Trophoblast cell (in vitro differentiated cells and primary cell): ENCODE results near the gene TRAPPC2.
"Not testable (repeated sequence)": the region's sequence is repeated elsewhere in the genome, so short reads cannot be mapped to it uniquely, and the experiment has no call there.

Experiments
- DNase-seq, 2 donors: peaks; one replicate each; pipeline ENCODE4 v3.0.0-alpha.2; 2016
- H2AFZ ChIP-seq: 2 replicates; pipeline ENCODE4 v1.6.1; 2013; ENCODE audit warnings: low read length, moderate library complexity, mild to moderate bottlenecking; ENCODE audit not compliant: insufficient read depth, poor library complexity
- H2AK5ac ChIP-seq: 2 replicates; pipeline ENCODE4 v1.6.1; 2013; ENCODE audit warnings: mild to moderate bottlenecking, low read length
- H2BK120ac ChIP-seq: 2 replicates; pipeline ENCODE4 v1.6.1; 2013; ENCODE audit warnings: low read length, mild to moderate bottlenecking, moderate library complexity; ENCODE audit not compliant: insufficient read depth, poor library complexity
- H2BK12ac ChIP-seq: 2 replicates; pipeline ENCODE4 v1.6.1; 2013; ENCODE audit warnings: mild to moderate bottlenecking, low read length, moderate library complexity
- H2BK5ac ChIP-seq: 2 replicates; pipeline ENCODE4 v1.6.1; 2013; ENCODE audit warnings: low read length, low read depth, moderate library complexity, mild to moderate bottlenecking; ENCODE audit not compliant: poor library complexity
- H3K14ac ChIP-seq: 2 replicates; pipeline ENCODE4 v1.6.1; 2013; ENCODE audit warnings: mild to moderate bottlenecking, low read length
- H3K18ac ChIP-seq: 2 replicates; pipeline ENCODE4 v1.6.1; 2013; ENCODE audit warnings: mild to moderate bottlenecking, low read length
- H3K23ac ChIP-seq: 2 replicates; pipeline ENCODE4 v1.6.1; 2013; ENCODE audit warnings: low read length
- H3K27ac ChIP-seq: 2 replicates; pipeline ENCODE4 v1.5.1; 2013; ENCODE audit warnings: low read depth, mild to moderate bottlenecking, inconsistent platforms, low read length, moderate library complexity
- H3K27me3 ChIP-seq: 2 replicates; pipeline ENCODE4 v1.6.1; 2013; ENCODE audit warnings: inconsistent platforms, mild to moderate bottlenecking, low read length, moderate library complexity; ENCODE audit not compliant: insufficient read depth
- H3K36me3 ChIP-seq, 2 experiments: 1 replicate in 1 of 2; 2 replicates in 1 of 2; pipeline ENCODE4 v1.6.1; 2013; ENCODE audit warnings: low read length in 2 of 2, mild to moderate bottlenecking in 2 of 2, moderate library complexity in 1 of 2; ENCODE audit not compliant: insufficient read depth in 2 of 2, control insufficient read depth in 1 of 2
- H3K4ac ChIP-seq: 2 replicates; pipeline ENCODE4 v1.6.1; 2013; ENCODE audit warnings: low read depth, mild to moderate bottlenecking, low read length, moderate library complexity
- H3K4me1 ChIP-seq, 2 experiments: 1 replicate in 1 of 2; 2 replicates in 1 of 2; pipeline ENCODE4 v1.6.1; 2013; ENCODE audit warnings: low read length in 2 of 2, mild to moderate bottlenecking in 2 of 2, moderate library complexity in 1 of 2; ENCODE audit not compliant: insufficient read depth in 2 of 2, control insufficient read depth in 1 of 2
- H3K4me2 ChIP-seq: 2 replicates; pipeline ENCODE4 v1.6.1; 2013; ENCODE audit warnings: inconsistent platforms, mild to moderate bottlenecking, low read length, moderate library complexity
- H3K4me3 ChIP-seq: 2 replicates; pipeline ENCODE4 v1.5.1; 2013; ENCODE audit warnings: mild to moderate bottlenecking, low read depth, low read length, inconsistent platforms
- H3K79me1 ChIP-seq: one replicate; pipeline ENCODE4 v1.6.1; 2013; ENCODE audit warnings: low read length
- H3K79me2 ChIP-seq: 2 replicates; pipeline ENCODE4 v1.6.1; 2013; ENCODE audit warnings: low read length, mild to moderate bottlenecking; ENCODE audit not compliant: control insufficient read depth, insufficient read depth, poor library complexity
- H3K9ac ChIP-seq: 2 replicates; pipeline ENCODE4 v1.6.1; 2013; ENCODE audit warnings: mild to moderate bottlenecking, low read length
- H3K9me3 ChIP-seq: 2 replicates; pipeline ENCODE4 v1.6.1; 2013; ENCODE audit warnings: low read depth, mild to moderate bottlenecking, control low read depth, inconsistent platforms, low read length; ENCODE audit not compliant: insufficient read depth
- H4K12ac ChIP-seq: 2 replicates; pipeline ENCODE4 v1.6.1; 2013; ENCODE audit warnings: low read depth, mild to moderate bottlenecking, low read length, moderate library complexity
- H4K8ac ChIP-seq: 2 replicates; pipeline ENCODE4 v1.6.1; 2013; ENCODE audit warnings: low read depth, mild to moderate bottlenecking, low read length, moderate library complexity
- H4K91ac ChIP-seq: one replicate; pipeline ENCODE4 v1.6.1; 2013; ENCODE audit warnings: low read depth, mild to moderate bottlenecking, low read length, moderate library complexity
- WGBS: extraction: QIAGEN DNeasy Blood & Tissue Kit; methylation state at CpG from one replicate; pipeline ENCODE4 v1.1.7; 2013; ENCODE audit warnings: missing lambda C conversion rate; ENCODE audit not compliant: insufficient read length, insufficient coverage; ENCODE audit errors: extremely low coverage; 5-methylcytosine and 5-hydroxymethylcytosine counted together

TRAPPC2 gene

DNA sequence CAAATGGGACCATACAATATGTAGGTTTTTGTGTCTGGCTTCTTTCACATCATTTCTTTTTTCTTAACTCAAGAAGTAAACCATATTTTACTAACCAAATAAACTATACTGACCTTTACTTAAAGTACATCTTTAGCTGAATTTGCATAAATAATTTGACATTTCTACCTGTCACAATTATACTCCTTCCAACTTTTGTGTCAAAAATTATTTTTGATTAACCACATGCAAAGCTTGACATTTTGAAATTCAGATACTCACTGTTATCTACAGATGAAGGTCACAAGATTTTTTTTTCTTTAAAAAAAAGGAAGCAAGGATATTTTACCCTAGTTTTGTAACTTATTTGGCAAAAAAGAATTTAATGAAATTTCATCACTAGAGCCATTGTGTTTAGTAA, 57.5 kb downstream of the TRAPPC2 start:
- Histone ChIP-seq H2AK5ac (no peak overlapping the region), H3K79me2 (no peaks in the 10 kb centered on the region), H4K12ac (no peak overlapping the region), H3K4ac (no peak overlapping the region), H2AFZ (no peak overlapping the region), H2BK12ac (no peak overlapping the region), H4K8ac (no peak overlapping the region), H3K27ac (no peak overlapping the region), H3K23ac (no peak overlapping the region), H3K79me1 (no peaks in the 10 kb centered on the region), H3K4me1 (no peaks in the 10 kb centered on the region), H3K36me3 (no peaks in the 10 kb centered on the region), H2BK120ac (no peak overlapping the region), H3K4me2 (no peak overlapping the region), H3K4me3 (no peak overlapping the region), H4K91ac (no peak overlapping the region), H3K14ac (no peak overlapping the region), H3K27me3 (no peaks in the 10 kb centered on the region), H2BK5ac (no peak overlapping the region), H3K9ac (no peak overlapping the region), H3K9me3 (no peaks in the 10 kb centered on the region), H3K18ac (no peak overlapping the region)
- no peak for DNase-seq

- H3K9ac ChIP-seq: no peak overlapping the region
- no peaks in the 10 kb centered on the region for H3K27me3 ChIP-seq
- peaks cover 6% of the 10 kb centered on the region for H3K79me1 ChIP-seq
- no peak for DNase-seq
- H3K4me3 ChIP-seq: no peak overlapping the region
- no peak overlapping the region for H2BK5ac ChIP-seq
- H4K8ac ChIP-seq: no peak overlapping the region
- no peak overlapping the region for H3K4ac ChIP-seq
- H2BK120ac ChIP-seq: no peak overlapping the region
- no peaks in the 10 kb centered on the region for H3K79me2 ChIP-seq
- H3K14ac ChIP-seq: no peak overlapping the region
- no peak overlapping the region for H4K12ac ChIP-seq
- no peak overlapping the region for H3K23ac ChIP-seq
- H3K4me1 ChIP-seq: peaks cover 0 to 3% of the 10 kb centered on the region in 2 experiments
- no peaks in the 10 kb centered on the region for H3K9me3 ChIP-seq
- no peak overlapping the region for H2AK5ac ChIP-seq
- H3K4me2 ChIP-seq: no peak overlapping the region
- no peak overlapping the region for H2BK12ac ChIP-seq
- no peak overlapping the region for H4K91ac ChIP-seq
- H3K18ac ChIP-seq: no peak overlapping the region
- H3K27ac ChIP-seq: no peak overlapping the region
- no peaks in the 10 kb centered on the region for H3K36me3 ChIP-seq
- H2AFZ ChIP-seq: no peak overlapping the region
Observed at GRCh38 chrX:13673016-13673415, 61.4 kb downstream of the TRAPPC2 start.

GRCh38 chrX:13670197-13670596, 64.2 kb downstream of the TRAPPC2 start:
- Histone ChIP-seq H3K36me3 (no peaks in the 10 kb centered on the region), H2BK12ac (peak overlapping the region; percentile 64), H3K79me2 (no peaks in the 10 kb centered on the region), H3K4me2 (no peak overlapping the region), H4K12ac (no peak overlapping the region), H3K23ac (no peak overlapping the region), H3K4me3 (no peak overlapping the region), H3K9ac (no peak overlapping the region), H2AK5ac (no peak overlapping the region), H3K14ac (peak overlapping the region; percentile 66), H3K18ac (no peak overlapping the region), H3K27ac (no peak overlapping the region), H3K9me3 (no peaks in the 10 kb centered on the region), H2BK5ac (no peak overlapping the region), H3K4ac (no peak overlapping the region), H2AFZ (no peak overlapping the region), H4K8ac (no peak overlapping the region), H3K79me1 (peaks cover 10% of the 10 kb centered on the region), H3K4me1 (peaks cover 0 to 6% of the 10 kb centered on the region in 2 experiments), H2BK120ac (no peak overlapping the region), H4K91ac (no peak overlapping the region), H3K27me3 (no peaks in the 10 kb centered on the region)
- no peak for DNase-seq
- WGBS: no CpG with 5 or more reads among the region's 5 CpGs

GRCh38 chrX:13669755-13670154, 64.7 kb downstream of the TRAPPC2 start:
- H3K14ac ChIP-seq, H2BK12ac ChIP-seq, H3K79me2 ChIP-seq, H3K4me2 ChIP-seq, H2AK5ac ChIP-seq, H3K9ac ChIP-seq, H3K18ac ChIP-seq, H4K12ac ChIP-seq, H3K4ac ChIP-seq, H4K8ac ChIP-seq, H3K79me1 ChIP-seq, H3K4me1 ChIP-seq, DNase-seq, H3K36me3 ChIP-seq, H2AFZ ChIP-seq, H3K23ac ChIP-seq, H3K9me3 ChIP-seq, H3K27me3 ChIP-seq, H3K4me3 ChIP-seq: not testable (repeated sequence)
- H2BK5ac ChIP-seq: peak overlapping the region; percentile 56
- no CpG with 5 or more reads among the region's 8 CpGs for WGBS
- peak overlapping the region; percentile 78 for H3K27ac ChIP-seq
- peak overlapping the region; percentile 43 for H2BK120ac ChIP-seq
- peak overlapping the region; percentile 55 for H4K91ac ChIP-seq
